ENCODE results near the gene PRKAA2.

Gene PRKAA2

DNA sequence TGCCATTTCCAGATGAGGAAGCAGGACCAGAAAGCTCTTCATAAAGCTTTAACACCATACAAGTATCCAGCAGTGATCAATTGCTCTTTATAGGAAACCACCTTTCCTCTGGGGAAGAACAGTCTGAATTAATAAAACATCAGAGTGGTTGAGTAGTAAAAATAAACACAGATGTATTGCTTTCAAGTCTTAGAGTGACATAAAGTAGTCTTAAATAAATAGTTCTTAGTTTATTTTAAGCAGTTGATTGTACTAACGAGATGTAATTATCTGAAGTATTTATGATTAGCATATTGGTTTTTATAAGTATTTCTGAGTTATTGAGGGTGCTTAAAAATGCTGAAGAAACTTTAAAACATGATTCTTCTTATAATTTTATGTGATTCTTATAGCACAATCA is 67.0 kb downstream of the PRKAA2 start:
- Histone ChIP-seq H3K36me3 (ENCODE audit: insufficient read depth, low read length) (no peaks in the 10 kb centered on the region), H3K27me3 (ENCODE audit: insufficient read depth, low read length) (no peaks in the 10 kb centered on the region), H3K4me1 (ENCODE audit: control insufficient read depth, insufficient read depth, low read length, unreplicated experiment) (peaks cover 17% of the 10 kb centered on the region), H2AFZ (ENCODE audit: low read length, unreplicated experiment) (no peak overlapping the region), H3K27ac (ENCODE audit: low read depth, low read length) (no peak overlapping the region), H3K4me3 (ENCODE audit: low read depth, low read length) (no peak overlapping the region), H3K79me2 (ENCODE audit: control insufficient read depth, insufficient read depth, low read length, unreplicated experiment) (no peaks in the 10 kb centered on the region)

DNA sequence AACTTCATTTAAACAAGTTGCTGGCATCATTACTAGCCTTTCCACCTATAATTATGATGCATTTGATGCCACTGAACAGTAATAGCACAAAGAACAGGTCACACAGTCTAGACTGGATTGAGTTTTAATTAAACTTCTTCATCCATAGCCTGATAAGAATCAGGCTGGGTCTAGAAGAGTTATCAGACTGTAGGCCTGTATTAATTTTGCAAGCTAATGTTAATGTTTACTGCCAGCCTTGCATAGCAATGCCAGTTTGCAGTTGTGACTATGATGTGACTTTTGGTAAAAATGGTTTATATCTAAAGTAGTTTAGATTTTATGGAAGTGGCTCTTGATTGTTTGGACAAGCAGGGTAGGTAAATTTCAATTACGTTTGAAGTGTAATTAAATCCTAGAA is 68.0 kb downstream of the PRKAA2 start:
- no peaks in the 10 kb centered on the region for H3K79me2 ChIP-seq (ENCODE audit: control insufficient read depth, insufficient read depth, low read length, unreplicated experiment)
- H3K27me3 ChIP-seq (ENCODE audit: insufficient read depth, low read length), result no peaks in the 10 kb centered on the region
- no peak overlapping the region for H2AFZ ChIP-seq (ENCODE audit: low read length, unreplicated experiment)
- no peak overlapping the region for H3K4me3 ChIP-seq (ENCODE audit: low read depth, low read length)
- H3K27ac ChIP-seq (ENCODE audit: low read depth, low read length), result no peak overlapping the region
- no peaks in the 10 kb centered on the region for H3K36me3 ChIP-seq (ENCODE audit: insufficient read depth, low read length)
- H3K4me1 ChIP-seq (ENCODE audit: control insufficient read depth, insufficient read depth, low read length, unreplicated experiment), result peaks cover 17% of the 10 kb centered on the region

DNA sequence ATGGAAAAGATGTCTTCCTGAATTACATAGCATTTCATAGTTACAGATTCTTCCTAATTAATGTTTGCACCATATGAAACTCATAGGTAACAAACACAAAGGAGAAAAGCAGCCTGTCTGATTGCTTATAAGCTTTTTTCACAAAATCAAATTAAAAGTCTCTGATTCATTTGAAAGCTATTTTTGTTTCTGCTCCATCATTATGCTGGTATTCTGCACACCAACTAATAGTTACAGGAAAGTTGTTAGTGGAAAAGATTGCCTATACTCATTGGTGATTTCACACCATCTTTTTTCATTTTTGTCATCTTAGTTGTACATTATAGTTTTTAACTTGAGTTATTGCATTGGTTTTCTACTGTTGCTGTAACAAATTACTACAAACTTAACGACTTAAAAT is 70.0 kb downstream of the PRKAA2 start:
- no peaks in the 10 kb centered on the region for H3K79me2 ChIP-seq (ENCODE audit: control insufficient read depth, insufficient read depth, low read length, unreplicated experiment)
- no peaks in the 10 kb centered on the region for H3K36me3 ChIP-seq (ENCODE audit: insufficient read depth, low read length)
- no peak overlapping the region for H2AFZ ChIP-seq (ENCODE audit: low read length, unreplicated experiment)
- H3K4me1 ChIP-seq (ENCODE audit: control insufficient read depth, insufficient read depth, low read length, unreplicated experiment), result peaks cover 17% of the 10 kb centered on the region
- H3K27ac ChIP-seq (ENCODE audit: low read depth, low read length), result no peak overlapping the region
- H3K4me3 ChIP-seq (ENCODE audit: low read depth, low read length), result no peak overlapping the region
- no peaks in the 10 kb centered on the region for H3K27me3 ChIP-seq (ENCODE audit: insufficient read depth, low read length)

DNA sequence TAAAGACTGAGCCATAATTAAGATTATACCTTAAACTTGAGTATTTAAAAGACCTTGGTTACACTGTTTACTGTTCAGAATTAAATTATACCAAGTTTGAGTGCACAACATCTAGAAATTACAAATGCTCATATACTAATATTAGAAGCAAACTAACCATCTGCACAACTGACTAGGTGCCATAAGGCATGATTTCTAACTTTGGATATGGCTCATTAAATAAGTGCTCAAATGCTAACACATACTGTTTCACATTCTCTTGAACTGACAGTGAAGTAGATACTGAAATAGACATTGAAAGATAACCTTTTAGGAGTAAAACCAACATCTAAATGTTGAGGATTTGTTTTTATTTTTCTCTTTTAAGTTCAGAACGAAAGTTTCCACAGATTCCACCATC is 74.1 kb downstream of the PRKAA2 start:
- H3K4me3 ChIP-seq (ENCODE audit: low read depth, low read length), result no peak overlapping the region
- no peaks in the 10 kb centered on the region for H3K36me3 ChIP-seq (ENCODE audit: insufficient read depth, low read length)
- no peaks in the 10 kb centered on the region for H3K79me2 ChIP-seq (ENCODE audit: control insufficient read depth, insufficient read depth, low read length, unreplicated experiment)
- H3K4me1 ChIP-seq (ENCODE audit: control insufficient read depth, insufficient read depth, low read length, unreplicated experiment), result peaks cover 5% of the 10 kb centered on the region
- H3K27ac ChIP-seq (ENCODE audit: low read depth, low read length), result no peak overlapping the region
- no peaks in the 10 kb centered on the region for H3K27me3 ChIP-seq (ENCODE audit: insufficient read depth, low read length)
- no peak overlapping the region for H2AFZ ChIP-seq (ENCODE audit: low read length, unreplicated experiment)

DNA sequence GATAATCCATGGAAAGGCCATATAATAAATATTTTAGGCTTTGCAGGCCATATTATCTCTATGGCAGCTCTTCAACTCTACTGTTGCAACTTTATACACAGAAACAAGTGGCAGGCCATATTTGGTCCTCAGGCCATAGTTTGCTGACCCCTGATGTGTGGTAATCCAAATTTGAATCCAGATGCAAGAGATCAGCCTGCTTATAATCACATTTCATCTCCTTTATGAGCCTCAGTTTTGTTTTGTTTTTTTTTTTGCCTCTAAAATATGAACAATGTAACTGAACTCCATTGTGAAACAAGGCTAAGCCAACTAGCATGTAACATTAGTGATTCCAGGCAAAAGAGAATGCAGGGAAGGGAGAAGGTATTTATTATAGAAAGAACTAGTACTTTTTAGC is 81.6 kb downstream of the PRKAA2 start:
- Histone ChIP-seq H3K27ac (ENCODE audit: low read depth, low read length) (no peak overlapping the region), H3K4me1 (ENCODE audit: control insufficient read depth, insufficient read depth, low read length, unreplicated experiment) (no peaks in the 10 kb centered on the region), H2AFZ (ENCODE audit: low read length, unreplicated experiment) (no peak overlapping the region), H3K4me3 (ENCODE audit: low read depth, low read length) (no peak overlapping the region), H3K27me3 (ENCODE audit: insufficient read depth, low read length) (peaks cover 28% of the 10 kb centered on the region), H3K79me2 (ENCODE audit: control insufficient read depth, insufficient read depth, low read length, unreplicated experiment) (no peaks in the 10 kb centered on the region), H3K36me3 (ENCODE audit: insufficient read depth, low read length) (no peaks in the 10 kb centered on the region)

DNA sequence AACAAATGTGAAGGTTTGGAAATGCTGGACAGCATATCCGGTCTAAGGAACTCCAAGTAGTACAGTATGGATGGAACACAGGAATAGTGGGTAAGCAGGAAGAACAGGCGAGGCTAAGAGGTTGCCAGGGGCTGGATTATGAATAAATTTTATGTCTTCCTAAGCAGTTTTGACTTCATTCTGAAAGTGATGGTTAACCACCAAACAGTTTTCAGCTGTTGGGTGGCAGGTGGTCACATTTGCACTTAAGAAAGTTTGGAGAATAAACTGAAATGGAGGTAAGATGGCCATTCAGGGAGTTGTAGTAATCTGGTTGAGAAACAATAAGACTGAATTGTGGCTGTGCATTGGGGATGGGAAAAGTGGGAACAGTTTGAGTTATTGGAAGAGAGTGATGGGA is 83.8 kb downstream of the PRKAA2 start:
- Histone ChIP-seq H3K4me3 (ENCODE audit: low read depth, low read length) (no peak overlapping the region), H2AFZ (ENCODE audit: low read length, unreplicated experiment) (no peak overlapping the region), H3K4me1 (ENCODE audit: control insufficient read depth, insufficient read depth, low read length, unreplicated experiment) (no peaks in the 10 kb centered on the region), H3K36me3 (ENCODE audit: insufficient read depth, low read length) (no peaks in the 10 kb centered on the region), H3K27ac (ENCODE audit: low read depth, low read length) (no peak overlapping the region), H3K27me3 (ENCODE audit: insufficient read depth, low read length) (peaks cover 40% of the 10 kb centered on the region), H3K79me2 (ENCODE audit: control insufficient read depth, insufficient read depth, low read length, unreplicated experiment) (no peaks in the 10 kb centered on the region)

DNA sequence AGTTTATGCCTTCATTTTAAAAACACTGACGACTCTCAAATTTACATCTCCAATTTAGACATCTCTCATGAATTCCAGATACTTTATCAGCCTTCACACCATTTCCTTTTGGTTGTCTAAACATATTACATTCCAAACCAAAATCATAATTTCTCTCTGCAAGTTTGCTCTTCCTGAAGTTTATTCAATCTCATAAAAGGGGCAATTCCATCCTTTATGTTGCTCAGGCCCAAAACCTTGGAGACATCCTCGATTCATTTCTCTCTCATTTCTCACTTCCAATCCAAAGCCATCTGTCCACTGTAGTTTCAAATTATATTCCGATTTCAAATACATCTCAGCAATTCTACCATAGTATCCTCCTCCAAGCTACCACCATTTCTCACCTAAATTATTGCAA is 100.1 kb downstream of the PRKAA2 start:
- Histone ChIP-seq H3K79me2 (ENCODE audit: control insufficient read depth, insufficient read depth, low read length, unreplicated experiment) (no peaks in the 10 kb centered on the region), H2AFZ (ENCODE audit: low read length, unreplicated experiment) (no peak overlapping the region), H3K27me3 (ENCODE audit: insufficient read depth, low read length) (peaks cover 19% of the 10 kb centered on the region), H3K4me3 (ENCODE audit: low read depth, low read length) (no peak overlapping the region), H3K27ac (ENCODE audit: low read depth, low read length) (no peak overlapping the region), H3K36me3 (ENCODE audit: insufficient read depth, low read length) (no peaks in the 10 kb centered on the region), H3K4me1 (ENCODE audit: control insufficient read depth, insufficient read depth, low read length, unreplicated experiment) (no peaks in the 10 kb centered on the region)

DNA sequence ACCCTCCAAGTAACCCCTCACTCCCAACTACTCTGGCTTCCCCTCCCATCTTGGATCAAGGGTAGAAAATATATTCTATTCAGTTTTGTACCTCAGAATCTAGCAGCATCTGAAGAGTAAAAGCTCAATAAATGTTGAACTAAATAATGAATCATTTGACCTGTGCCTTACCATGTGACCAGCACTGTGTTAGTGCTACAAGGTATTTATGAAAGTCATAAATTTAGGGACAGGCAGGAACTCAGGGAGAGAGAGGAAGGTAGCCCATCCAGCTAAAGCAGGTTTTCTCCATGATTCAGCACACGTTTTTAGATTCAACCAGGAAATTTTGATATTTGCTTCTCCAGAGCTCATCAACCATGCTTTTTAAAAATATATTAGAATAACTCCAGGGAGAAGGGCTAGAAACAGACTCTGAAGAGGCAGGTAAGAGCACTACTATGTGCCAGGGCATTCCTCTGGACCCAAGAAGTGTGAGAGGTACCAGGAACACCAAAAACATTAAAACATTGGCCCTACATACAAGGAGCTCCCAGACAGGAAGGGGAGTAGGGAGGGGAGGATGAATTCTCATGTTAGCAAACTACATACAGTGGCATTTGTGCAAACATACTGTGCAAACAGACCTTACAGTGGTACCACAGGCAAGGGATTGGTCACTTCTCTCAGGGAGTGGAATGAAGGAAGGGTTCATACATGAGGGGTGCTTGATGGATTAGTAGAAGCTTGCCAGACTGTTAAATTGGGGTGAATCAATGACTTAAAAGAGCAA is 109.8 kb downstream of the PRKAA2 start:
- no peak overlapping the region for H2AFZ ChIP-seq (ENCODE audit: low read length, unreplicated experiment)

DNA sequence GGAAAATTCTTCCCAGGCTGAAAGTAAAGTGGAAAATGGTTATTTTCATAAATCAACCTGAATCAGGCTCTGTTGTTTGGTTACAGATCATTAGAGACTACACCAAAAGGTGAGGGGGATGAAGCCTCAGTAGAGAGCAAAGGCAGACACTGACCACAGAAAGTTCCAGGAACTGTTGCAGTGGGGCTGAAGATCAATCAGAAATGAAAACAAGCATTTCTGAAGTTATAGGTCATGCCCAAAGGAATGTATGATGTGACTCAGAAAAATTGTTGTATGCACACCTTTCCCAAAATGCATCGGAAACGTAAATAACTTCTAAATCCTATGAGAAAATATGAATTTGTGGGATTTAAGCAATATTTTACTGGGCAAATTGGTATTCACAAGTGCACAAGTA is 110.8 kb downstream of the PRKAA2 start:
- Histone ChIP-seq H3K27ac (ENCODE audit: low read depth, low read length) (no peak overlapping the region), H3K4me1 (ENCODE audit: control insufficient read depth, insufficient read depth, low read length, unreplicated experiment) (no peaks in the 10 kb centered on the region), H3K27me3 (ENCODE audit: insufficient read depth, low read length) (peaks cover 36% of the 10 kb centered on the region), H3K36me3 (ENCODE audit: insufficient read depth, low read length) (no peaks in the 10 kb centered on the region), H3K4me3 (ENCODE audit: low read depth, low read length) (no peak overlapping the region), H3K79me2 (ENCODE audit: control insufficient read depth, insufficient read depth, low read length, unreplicated experiment) (no peaks in the 10 kb centered on the region), H2AFZ (ENCODE audit: low read length, unreplicated experiment) (no peak overlapping the region)

More for the DNA sequence above, 109.8 kb downstream of the PRKAA2 start:
- Histone ChIP-seq H3K4me1 (ENCODE audit: control insufficient read depth, insufficient read depth, low read length, unreplicated experiment) (no peaks in the 10 kb centered on the region), H3K27ac (ENCODE audit: low read depth, low read length) (no peak overlapping the region), H3K36me3 (ENCODE audit: insufficient read depth, low read length) (no peaks in the 10 kb centered on the region), H3K4me3 (ENCODE audit: low read depth, low read length) (no peak overlapping the region), H3K27me3 (ENCODE audit: insufficient read depth, low read length) (peaks cover 37% of the 10 kb centered on the region), H3K79me2 (ENCODE audit: control insufficient read depth, insufficient read depth, low read length, unreplicated experiment) (no peaks in the 10 kb centered on the region)

DNA sequence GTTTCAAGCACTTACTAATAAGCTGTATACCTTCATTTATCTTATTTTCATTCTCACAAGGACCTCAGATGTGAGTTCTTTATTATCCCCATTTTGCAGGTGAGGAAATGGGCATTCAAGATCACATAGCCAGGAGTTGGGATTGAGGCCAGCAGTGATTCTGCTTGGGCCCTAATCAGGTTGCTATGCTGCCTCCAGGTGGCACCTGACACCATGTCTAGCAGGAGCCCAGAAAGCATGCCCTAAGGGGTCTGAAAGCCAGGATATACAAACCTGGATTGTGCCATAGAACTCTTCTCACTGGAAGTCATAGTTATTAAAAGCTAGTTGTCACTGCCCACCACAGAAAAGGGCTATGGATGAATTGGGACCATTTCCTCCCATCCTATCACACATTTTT is 113.0 kb downstream of the PRKAA2 start:
- Histone ChIP-seq H3K79me2 (ENCODE audit: control insufficient read depth, insufficient read depth, low read length, unreplicated experiment) (no peaks in the 10 kb centered on the region), H3K36me3 (ENCODE audit: insufficient read depth, low read length) (no peaks in the 10 kb centered on the region), H3K4me3 (ENCODE audit: low read depth, low read length) (no peak overlapping the region), H3K27ac (ENCODE audit: low read depth, low read length) (no peak overlapping the region), H3K4me1 (ENCODE audit: control insufficient read depth, insufficient read depth, low read length, unreplicated experiment) (no peaks in the 10 kb centered on the region), H2AFZ (ENCODE audit: low read length, unreplicated experiment) (no peak overlapping the region), H3K27me3 (ENCODE audit: insufficient read depth, low read length) (peaks cover 16% of the 10 kb centered on the region)

DNA sequence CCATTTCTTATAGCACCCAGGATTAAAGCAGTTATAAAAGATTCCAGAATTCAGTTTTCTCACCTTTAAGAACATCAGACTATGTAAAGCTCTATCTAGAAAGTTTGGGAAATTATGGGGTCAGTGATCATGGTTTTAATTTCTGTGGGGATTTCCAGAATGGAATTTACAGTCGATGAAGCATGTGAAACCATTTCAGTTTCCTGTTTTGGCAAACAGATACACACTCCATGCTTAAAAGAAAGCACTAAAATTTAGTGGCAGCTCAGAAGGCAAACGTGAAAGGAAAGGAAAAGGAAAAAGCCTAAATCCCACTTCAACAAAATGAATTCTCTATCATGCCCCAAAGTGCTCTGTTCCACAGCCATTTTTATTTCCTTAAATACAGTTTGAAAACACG is 113.7 kb downstream of the PRKAA2 start:
- no peaks in the 10 kb centered on the region for H3K36me3 ChIP-seq (ENCODE audit: insufficient read depth, low read length)
- H3K4me1 ChIP-seq (ENCODE audit: control insufficient read depth, insufficient read depth, low read length, unreplicated experiment), result no peaks in the 10 kb centered on the region
- no peak overlapping the region for H3K4me3 ChIP-seq (ENCODE audit: low read depth, low read length)
- peaks cover 10% of the 10 kb centered on the region for H3K27me3 ChIP-seq (ENCODE audit: insufficient read depth, low read length)
- H2AFZ ChIP-seq (ENCODE audit: low read length, unreplicated experiment), result no peak overlapping the region
- H3K27ac ChIP-seq (ENCODE audit: low read depth, low read length), result no peak overlapping the region
- H3K79me2 ChIP-seq (ENCODE audit: control insufficient read depth, insufficient read depth, low read length, unreplicated experiment), result no peaks in the 10 kb centered on the region

Data from ACC112 (cell line).